IPS-18c (cell line): ENCODE results near the gene PLCG1.

ENCODE experiments used
- H3K4me3 ChIP-seq: 2 replicates; pipeline ENCODE4 v1.7.0; 2013; ENCODE audit warnings: low read depth, mild to moderate bottlenecking, low read length, moderate library complexity; ENCODE audit not compliant: insufficient read depth
- H3K9me3 ChIP-seq: one replicate; pipeline ENCODE4 v1.6.1; 2013; ENCODE audit warnings: mild to moderate bottlenecking, low read length, moderate library complexity; ENCODE audit not compliant: control insufficient read depth, insufficient read depth

PLCG1 gene

DNA sequence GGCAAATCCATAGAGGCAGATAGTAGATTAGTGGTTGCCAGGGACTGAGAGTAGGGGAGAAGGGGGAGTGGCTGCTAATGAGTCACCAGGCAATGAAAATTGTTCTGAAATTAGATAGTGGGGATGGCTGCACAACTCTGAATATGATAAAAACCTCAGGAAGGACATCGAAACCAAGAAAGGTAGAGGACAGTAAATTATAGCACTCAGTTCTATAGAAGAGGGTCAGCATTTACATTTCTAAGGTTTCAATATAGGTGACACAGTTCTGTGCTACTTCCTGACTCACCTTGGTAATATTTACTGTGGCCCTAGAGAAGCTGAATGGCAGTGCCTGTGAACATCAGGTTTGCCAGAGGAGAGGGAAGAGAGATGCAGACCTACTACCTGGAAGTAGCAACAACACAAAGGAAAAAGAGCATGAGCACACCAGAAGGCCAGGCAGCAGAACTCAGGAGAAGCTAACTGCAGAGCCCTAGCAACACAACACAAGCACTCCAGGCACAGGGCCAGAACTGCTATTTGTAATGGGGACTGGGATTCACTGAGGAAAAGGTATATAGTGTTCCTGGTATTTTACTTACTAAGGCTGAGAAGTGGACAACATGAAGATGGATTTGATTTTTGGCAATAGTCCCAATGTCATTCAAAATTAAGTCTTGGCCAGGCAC is 75.9 kb downstream of the PLCG1 start:
- no peaks in the 10 kb centered on the region for H3K9me3 ChIP-seq

DNA sequence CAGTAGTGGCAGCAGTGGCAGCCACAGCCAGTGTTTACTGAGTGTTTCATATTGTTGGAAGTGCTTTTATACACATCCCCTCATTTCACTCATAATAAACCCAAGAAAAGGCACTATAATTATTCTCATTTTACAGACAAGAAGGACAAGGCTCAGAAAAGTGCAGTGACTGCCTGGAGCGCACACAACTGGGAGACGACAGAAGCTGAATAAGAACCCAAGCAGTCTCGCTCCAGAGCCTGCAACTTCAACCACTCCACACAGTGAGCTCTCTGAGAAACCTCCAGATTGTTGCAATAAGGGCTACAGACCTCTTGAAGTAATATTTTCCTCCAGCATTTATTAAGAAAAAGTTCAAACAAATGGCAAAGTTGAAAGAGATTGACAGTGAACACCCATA is 76.9 kb downstream of the PLCG1 start:
- no peaks in the 10 kb centered on the region for H3K9me3 ChIP-seq
- no peak overlapping the region for H3K4me3 ChIP-seq

More for the DNA sequence above, 75.9 kb downstream of the PLCG1 start:
- H3K4me3 ChIP-seq: no peak overlapping the region

DNA sequence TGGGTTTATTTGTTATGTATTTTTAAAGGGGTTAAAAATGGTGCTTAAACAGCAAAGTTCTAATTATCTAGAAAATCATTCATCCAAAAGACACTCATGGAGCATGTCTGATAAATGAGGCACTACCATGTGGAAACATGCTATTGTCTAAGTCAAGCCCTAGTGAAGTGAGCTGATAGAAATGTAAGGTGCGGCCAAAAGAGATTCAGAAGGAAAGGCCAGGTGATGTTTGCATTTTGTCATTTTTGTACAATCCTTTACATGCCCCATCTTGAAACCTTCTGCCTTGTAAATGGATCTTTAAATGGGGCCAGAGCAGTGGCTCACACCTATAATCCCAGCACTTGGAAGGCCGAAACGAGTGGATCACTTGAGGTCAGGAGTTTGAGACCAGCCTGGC is 77.3 kb downstream of the PLCG1 start:
- no peaks in the 10 kb centered on the region for H3K9me3 ChIP-seq
- H3K4me3 ChIP-seq: no peak overlapping the region

DNA sequence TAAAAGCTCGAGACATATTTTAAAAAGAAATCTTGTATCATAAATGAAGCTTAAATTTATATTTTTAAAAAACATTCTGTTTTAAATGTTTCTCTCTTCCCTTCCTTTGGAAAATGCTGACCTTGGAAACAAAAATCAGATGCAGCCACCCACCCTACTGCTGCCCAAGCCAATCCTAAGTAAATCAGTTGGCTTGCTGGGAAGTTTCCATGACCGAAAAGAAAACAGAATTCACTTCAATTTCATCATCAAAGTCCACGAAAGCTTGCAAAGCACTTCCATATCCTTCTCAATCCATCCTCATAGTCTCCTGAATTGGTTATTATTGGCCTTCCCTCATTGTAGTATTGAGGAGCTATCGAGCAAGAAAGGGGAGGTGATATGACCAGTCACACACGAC is 80.1 kb downstream of the PLCG1 start:
- Histone ChIP-seq H3K4me3 (no peak overlapping the region), H3K9me3 (no peaks in the 10 kb centered on the region)

DNA sequence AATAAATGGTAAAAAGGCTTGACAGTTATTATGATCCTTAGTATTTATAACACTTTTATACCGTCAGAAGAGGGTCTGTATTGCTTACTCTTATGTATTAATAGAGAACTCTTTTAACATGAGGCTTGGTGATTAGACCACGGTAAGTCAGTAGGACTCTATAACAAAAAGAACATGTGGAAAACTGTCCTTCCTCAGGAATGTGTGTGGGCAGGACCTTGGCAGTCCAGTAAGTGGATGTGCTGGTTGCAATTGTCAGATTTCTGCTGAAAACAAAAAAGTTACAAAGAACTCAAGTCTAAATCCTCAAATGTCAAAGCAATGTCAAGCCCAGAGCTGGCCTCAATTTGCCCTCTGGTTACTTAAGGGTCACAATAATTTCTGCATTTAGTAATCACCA is 81.1 kb downstream of the PLCG1 start:
- Histone ChIP-seq H3K4me3 (no peak overlapping the region), H3K9me3 (no peaks in the 10 kb centered on the region)

DNA sequence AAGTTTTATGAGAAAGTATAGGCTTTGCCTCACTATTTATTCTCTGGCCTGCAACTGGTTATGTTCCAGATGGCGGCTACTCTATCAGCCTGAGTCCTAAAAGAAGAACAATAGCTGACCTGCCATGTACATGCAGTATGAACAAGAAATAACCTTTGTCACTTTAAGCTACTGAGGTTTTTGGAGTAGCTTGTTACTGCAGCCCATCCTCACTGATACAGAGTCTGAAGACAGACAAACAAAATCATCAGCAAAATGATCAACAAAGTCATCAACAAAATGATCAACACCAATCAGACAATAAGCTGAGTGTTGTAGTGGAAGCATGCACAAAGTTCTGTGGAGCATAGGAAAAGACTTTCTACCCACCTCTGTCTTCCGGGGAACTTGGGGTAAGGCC is 82.5 kb downstream of the PLCG1 start:
- Histone ChIP-seq H3K9me3 (no peaks in the 10 kb centered on the region), H3K4me3 (no peak overlapping the region)

DNA sequence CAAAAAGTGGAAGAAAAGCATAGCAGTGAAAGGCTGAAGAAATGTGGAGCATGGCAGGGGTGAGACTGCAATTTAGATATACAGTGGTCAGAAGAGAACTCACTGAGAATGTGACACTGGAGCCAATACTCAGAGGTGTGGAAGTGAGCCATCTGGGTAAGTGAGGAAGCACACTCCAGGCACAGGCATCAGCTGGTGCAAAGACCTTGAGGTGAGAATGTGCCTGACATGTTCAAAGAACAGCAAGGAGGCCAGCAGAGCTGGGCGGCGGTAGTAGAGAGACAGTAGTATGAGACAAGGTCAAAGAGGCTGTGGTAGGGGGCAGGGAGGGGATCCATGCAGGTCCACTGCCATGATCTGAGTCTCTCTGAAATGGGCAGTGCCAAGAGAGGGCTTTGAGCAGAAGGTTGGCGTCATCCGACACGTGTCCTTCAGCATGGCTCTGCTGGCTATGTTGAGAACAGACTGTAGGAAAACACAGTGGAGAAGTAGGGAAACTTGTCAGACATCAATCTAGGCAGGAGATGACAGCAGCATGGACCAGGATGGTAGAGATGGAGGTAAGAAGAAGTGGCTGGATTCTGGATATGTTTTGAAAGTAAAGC is 84.4 kb downstream of the PLCG1 start:
- no peak overlapping the region for H3K4me3 ChIP-seq
- no peaks in the 10 kb centered on the region for H3K9me3 ChIP-seq

DNA sequence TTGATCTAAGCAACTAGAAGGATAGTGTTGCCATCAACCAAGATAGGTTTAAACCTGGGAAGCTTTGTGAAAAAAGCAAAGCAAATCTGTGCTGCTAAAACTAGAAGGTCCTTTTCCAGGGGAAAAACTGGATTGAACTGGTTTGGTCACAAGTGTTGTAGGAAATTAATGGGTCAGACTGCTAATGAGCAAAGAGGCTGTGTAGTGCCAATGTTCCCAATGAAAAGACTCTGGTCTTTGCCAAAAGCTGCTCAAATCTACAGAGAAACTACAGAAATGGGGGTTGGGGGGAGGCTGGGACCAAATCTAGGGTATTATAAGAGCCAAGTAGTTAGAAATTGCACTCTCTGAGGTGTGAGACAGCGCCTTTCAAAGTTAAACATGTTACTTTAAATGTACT is 85.0 kb downstream of the PLCG1 start:
- no peak overlapping the region for H3K4me3 ChIP-seq

DNA sequence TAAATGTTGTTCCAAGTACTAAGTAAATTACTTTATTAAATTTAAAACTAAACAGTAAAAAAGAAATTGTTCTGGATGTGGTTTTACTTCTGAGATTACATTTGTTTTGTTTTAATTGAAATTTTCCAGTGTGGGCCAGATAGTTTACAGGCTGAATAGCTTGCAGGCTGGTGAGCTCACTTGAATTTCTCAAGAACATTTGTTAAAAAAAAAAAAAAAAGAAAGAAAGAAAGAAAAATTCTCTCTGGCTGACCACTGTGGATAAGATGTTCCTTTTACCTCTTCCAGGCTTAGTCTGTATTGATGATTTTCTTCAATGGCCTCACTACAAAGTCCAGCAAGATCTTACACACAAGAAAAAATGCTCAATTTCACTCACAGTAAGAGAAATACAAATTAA is 85.4 kb downstream of the PLCG1 start:
- Histone ChIP-seq H3K4me3 (no peak overlapping the region), H3K9me3 (no peaks in the 10 kb centered on the region)

More for the DNA sequence above, 85.0 kb downstream of the PLCG1 start:
- H3K9me3 ChIP-seq: no peaks in the 10 kb centered on the region

DNA sequence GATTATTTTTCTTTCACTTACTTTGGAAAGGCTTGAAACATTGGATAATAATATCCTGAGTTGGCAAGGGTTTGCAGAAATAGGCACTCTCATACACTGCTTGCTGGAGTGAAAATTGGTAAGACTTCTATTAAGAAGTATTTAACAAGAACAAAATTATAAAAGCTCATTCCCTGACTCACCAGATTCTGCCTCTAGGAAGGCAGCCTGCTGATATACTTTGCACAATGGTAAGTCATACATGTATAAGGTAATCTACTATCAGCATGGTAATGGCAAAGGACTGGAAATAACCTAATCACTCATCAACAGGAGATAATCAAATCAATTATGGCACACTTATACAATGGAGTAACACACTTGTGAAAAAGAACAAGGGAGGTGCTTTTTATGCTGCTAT is 85.8 kb downstream of the PLCG1 start:
- Histone ChIP-seq H3K9me3 (no peaks in the 10 kb centered on the region), H3K4me3 (no peak overlapping the region)

DNA sequence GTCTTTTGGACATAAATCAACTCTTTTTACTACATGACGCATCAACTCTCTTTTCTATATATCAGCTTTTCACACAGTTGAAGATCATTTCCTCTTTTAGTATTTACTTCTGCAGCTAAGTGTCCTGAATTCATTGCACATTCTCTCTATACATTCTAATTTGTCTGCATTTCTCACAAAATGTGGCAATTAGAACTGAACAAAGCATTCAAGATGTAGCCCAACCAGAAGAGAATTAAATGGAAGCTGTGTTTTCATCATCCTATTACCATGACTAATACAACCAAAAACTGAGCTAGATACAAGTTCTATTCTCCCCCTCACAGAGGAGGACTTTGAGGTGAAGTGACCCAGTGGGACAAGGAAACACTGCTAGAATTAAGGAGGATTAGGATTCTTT is 86.9 kb downstream of the PLCG1 start:
- Histone ChIP-seq H3K4me3 (no peak overlapping the region), H3K9me3 (no peaks in the 10 kb centered on the region)

DNA sequence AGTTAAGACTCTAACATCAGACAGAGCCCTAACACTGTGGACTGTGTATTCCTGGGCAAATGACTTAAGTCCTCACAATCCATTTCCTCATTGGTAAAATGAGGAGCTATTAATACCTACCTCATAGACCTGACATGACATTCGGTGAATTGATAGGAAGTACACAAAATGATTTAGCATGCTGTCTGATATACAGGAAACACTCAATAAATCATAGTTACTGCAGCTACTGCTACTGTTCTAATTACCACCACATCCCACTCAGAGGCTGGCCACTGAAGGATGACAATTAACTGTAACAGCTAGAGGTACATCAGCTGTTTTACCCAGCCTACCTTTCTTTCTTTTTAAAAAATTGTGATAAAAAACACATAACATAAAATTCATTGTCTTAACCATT is 87.7 kb downstream of the PLCG1 start:
- H3K4me3 ChIP-seq: no peak overlapping the region
- no peaks in the 10 kb centered on the region for H3K9me3 ChIP-seq

DNA sequence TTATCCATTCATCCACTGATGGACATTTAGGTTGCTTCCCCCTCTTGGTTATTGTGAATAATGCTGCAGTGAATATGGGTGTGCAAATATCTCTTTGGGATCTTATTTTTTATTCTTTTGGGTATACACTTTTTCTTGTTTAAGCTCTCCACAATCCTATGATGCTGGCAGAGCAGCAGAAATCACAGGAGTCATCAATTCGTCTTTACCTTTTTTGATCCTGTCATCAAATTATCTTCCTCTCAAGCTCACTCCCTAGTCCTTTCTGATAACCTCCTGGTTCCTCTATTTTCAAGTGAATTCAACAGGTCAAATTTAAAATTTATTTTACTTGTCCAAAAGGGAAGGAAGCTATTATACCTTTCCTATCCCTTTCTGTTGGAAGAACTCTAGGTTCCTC is 89.1 kb downstream of the PLCG1 start:
- Histone ChIP-seq H3K4me3 (no peak overlapping the region), H3K9me3 (no peaks in the 10 kb centered on the region)
